Measurements from ENCODE around the gene ZYX. TPM values are rescaled to one million over a fixed set of nuclear protein-coding genes. Genes with fewer than 3 reads are reported as not detected.
A peak's percentile ranks its signal among the peaks of the same experiment; 100 is the strongest.
"Not testable (repeated sequence)": the region's sequence is repeated elsewhere in the genome, so short reads cannot be mapped to it uniquely, and the experiment has no call there.

Gene ZYX
- total RNA-seq, 1 donor: 100 TPM

- no peak for DNase-seq (ENCODE audit: low read depth in 2 of 3, low spot score in 2 of 3)
Measured at GRCh38 chr7:143384148-143384547, 3.0 kb downstream of the ZYX start.

GRCh38 chr7:143384661-143385631, 3.8 kb downstream of the ZYX start:
- no peak for DNase-seq (ENCODE audit: low read depth in 2 of 3, low spot score in 2 of 3)

- peak in 2 of 3 donors; percentile 56 to 69 for DNase-seq (ENCODE audit: low read depth in 2 of 3, low spot score in 2 of 3)
Measured at GRCh38 chr7:143385891-143386781, 5.0 kb downstream of the ZYX start.

GRCh38 chr7:143387156-143387975, 6.2 kb downstream of the ZYX start:
- no peak for DNase-seq (ENCODE audit: low read depth in 2 of 3, low spot score in 2 of 3)

GRCh38 chr7:143388051-143388450, 6.9 kb downstream of the ZYX start:
- DNase-seq (ENCODE audit: low read depth in 2 of 3, low spot score in 2 of 3): no peak

- DNase-seq (ENCODE audit: low read depth in 2 of 3, low spot score in 2 of 3): no peak
Measured at GRCh38 chr7:143388491-143389101, 7.5 kb downstream of the ZYX start.

GRCh38 chr7:143389316-143390103, 8.4 kb downstream of the ZYX start:
- no peak for DNase-seq (ENCODE audit: low read depth in 2 of 3, low spot score in 2 of 3)

GRCh38 chr7:143390104-143390772, 9.1 kb downstream of the ZYX start:
- DNase-seq (ENCODE audit: low read depth in 2 of 3, low spot score in 2 of 3): no peak

GRCh38 chr7:143390773-143391317, 9.7 kb downstream of the ZYX start:
- no peak for DNase-seq (ENCODE audit: low read depth in 2 of 3, low spot score in 2 of 3)

- no peak for DNase-seq (ENCODE audit: low read depth in 2 of 3, low spot score in 2 of 3)
Measured at GRCh38 chr7:143391462-143392404, 10.6 kb downstream of the ZYX start.

GRCh38 chr7:143392427-143392826, 11.3 kb downstream of the ZYX start:
- not testable (repeated sequence) for DNase-seq (ENCODE audit: low read depth in 2 of 3, low spot score in 2 of 3)

- DNase-seq (ENCODE audit: low read depth in 2 of 3, low spot score in 2 of 3): no peak
Measured at GRCh38 chr7:143392875-143393266, 11.7 kb downstream of the ZYX start.

GRCh38 chr7:143393267-143394041, 12.3 kb downstream of the ZYX start:
- DNase-seq (ENCODE audit: low read depth in 2 of 3, low spot score in 2 of 3): no peak

- no peak for DNase-seq (ENCODE audit: low read depth in 2 of 3, low spot score in 2 of 3)
Measured at GRCh38 chr7:143394068-143394467, 12.9 kb downstream of the ZYX start.

- no peak for DNase-seq (ENCODE audit: low read depth in 2 of 3, low spot score in 2 of 3)
Measured at GRCh38 chr7:143394777-143395176, 13.6 kb downstream of the ZYX start.

All from hematopoietic multipotent progenitor cell (in vitro differentiated cells).